Activated CD4-positive, alpha-beta T cell treated with anti-CD3 and anti-CD28 coated beads, Interleukin-2, amount 50 U/mL, for 1 hour (primary cell): ENCODE measurements around the gene SH3BP1.
"Not testable (repeated sequence)": the region's sequence is repeated elsewhere in the genome, so short reads cannot be mapped to it uniquely, and the experiment has no call there.

Experiments
- DNase-seq: peaks from one replicate; pipeline ENCODE4 v3.0.0-alpha.2; 2020

Gene SH3BP1

GRCh38 chr22:37635157-37635556 is 4.3 kb upstream of the SH3BP1 start:
- no peak for DNase-seq

GRCh38 chr22:37636186-37636948 is 3.1 kb upstream of the SH3BP1 start:
- no peak for DNase-seq

- DNase-seq: no peak
Measured at GRCh38 chr22:37636949-37637273, 2.6 kb upstream of the SH3BP1 start.

DNA sequence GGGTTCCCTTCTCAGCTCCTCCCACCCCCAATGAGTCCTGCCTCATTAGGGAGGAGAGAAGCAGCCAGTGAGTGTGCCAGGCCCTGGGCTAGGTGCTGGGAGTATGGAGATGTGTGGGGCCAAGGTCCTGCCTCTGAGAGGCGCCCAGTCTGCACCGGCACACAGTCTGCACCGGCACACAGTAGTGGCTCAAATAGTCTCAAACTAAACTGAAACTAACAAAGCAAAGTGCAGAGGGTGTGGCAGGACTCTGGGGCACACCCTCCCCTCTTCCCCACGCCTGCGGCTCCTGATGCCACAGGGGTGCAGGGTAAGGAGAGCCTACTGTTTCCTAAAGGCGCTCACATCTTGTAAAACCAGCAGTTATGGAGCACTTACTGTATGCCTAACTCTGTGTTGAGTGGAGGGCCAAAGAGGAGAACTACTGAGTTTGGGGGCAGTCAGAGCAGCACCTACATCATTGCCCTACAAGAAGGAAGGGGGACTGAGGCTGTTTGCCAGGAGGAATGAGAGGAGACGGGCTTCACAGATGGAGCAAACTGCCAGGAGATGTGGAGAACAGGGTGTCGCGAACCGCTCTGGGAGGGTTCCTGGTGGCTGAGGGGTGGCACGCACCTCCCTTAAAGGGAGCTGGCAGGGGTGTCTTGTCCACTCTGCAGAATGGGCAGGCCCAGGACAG is 939 bp upstream of the SH3BP1 start:
- no peak for DNase-seq

DNA sequence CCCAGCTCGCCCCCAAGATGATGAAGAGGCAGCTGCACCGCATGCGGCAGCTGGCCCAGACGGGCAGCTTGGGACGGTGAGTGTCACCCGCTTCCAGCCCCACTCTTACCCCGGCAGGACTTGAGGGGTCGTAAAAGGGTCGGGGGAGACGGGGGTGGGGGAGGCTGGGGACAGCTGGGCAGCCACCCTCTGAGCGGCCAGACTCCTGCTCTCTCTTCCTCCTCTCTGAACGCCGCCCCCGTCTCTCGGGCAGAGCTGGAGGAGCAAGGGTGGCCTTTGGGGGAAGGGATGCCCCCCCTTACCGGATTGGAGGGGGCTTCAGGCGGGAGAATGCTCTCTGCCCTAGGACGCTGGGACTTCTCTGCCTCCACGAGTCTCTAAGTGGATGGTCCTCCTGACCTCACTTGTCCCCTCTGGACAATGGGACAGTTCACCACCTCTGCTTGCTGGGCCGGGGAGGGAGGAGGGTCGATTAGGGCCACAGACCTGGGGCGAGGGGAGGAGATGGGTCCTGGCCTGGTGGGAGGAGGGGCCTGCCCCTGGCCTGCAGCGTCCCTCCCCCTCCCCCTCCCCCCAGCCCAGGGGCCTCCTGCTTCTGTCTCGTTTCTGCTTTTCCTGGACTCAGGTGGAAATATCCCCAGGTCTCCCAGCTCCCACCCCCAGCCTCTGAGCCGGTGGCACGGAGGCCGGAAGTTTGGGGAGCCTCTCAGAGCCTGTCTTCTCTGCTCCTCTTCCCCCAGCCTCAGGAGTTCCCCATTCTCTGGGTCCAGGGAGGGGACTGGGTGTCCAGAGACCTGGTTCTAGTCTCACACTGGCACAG is 512 bp downstream of the SH3BP1 start:
- no peak for DNase-seq

DNA sequence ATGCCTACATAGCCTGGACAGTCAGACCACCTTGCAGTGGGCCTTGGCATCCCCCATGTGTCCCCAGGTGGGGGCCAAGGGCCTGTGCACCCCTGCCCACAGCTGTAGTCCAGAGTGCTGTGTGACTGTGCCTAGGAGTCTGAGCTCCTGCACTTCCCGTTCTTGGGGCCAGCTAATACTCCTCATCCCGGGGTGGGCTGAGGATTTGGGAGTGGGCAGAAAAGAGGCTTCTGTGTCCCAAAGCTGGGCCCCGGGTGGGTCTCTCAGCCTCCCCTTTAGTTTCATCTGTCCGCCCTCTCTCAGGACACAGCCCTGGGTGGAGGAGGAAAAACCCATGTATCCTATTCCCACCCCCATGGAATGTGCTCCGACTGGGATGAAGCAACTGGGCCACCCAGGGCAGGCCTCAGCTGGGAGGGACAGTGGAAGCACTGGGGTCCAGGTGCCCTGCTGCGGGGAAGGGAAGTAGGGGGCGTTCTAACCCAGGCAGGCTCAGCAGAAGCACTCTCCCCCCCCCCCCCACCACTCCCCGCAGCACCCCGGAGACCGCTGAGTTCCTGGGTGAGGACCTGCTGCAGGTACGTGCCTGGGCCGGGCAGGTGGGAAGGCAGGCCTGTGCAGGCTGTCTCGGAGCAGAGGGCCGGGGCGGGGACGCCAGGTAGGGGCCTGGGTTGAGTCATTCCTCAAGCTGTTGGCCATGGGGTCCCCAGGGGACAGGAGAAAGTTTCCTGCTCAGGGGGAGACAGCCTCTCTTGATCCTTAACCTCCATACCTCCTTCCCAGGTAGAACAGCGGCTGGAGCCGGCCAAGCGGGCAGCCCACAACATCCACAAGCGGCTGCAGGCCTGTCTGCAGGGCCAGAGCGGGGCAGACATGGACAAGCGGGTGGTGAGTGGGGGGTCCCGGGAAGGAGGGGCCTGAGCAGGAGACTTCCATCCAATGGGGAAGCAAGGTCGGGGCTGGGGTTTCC is 1.4 kb downstream of the SH3BP1 start:
- DNase-seq: no peak

GRCh38 chr22:37641561-37641949 is 2.1 kb downstream of the SH3BP1 start:
- DNase-seq: no peak

DNA sequence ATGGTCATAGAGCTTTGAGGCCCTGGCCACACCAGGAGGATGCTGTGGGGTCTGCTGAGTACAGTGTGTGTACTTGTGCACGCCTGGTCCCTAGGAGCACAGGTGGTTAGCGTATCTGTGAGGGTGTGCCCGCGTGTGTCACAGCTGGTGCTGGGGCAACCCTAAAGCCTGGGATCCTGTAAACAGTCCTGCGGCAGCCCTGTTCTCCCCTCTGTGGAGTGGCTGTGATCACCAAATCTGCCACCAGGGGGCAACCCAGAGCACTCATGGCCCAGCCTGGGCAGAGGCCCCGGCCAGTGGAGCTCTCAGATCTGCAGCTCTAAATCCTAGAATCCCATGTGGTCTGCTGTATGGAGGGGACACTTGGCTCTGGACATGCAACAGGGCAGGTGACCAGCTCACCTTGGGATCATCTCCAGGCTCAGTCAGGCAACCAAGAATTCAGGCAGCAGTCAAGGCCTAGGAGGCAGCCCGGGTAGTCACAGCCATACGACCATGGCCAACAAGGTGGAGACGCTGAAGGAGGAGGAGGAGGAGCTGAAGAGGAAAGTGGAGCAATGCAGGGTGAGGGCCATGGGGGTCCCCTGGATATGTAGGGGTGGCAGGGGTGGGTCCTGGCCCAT is 3.9 kb downstream of the SH3BP1 start:
- peak; percentile 90 for DNase-seq

DNA sequence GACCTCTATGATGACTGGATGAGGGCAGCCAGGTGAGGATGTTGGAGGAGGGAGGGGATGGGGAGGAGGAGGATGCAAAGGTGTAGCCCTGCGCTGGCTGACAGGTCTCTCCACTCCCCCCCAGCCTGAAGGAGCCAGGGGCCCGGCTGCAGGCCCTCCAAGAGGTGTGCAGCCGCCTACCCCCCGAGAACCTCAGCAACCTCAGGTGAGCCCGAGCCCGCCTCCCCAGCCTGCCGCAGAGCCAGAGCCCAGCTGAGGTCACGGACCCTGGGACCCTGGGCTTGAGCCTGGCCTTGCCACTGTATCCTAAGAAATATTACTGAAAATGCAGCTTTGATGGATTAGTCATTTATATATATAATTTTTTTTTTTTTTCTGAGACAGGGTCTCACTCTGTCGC is 7.8 kb downstream of the SH3BP1 start:
- DNase-seq: no peak

- no peak for DNase-seq
Measured at GRCh38 chr22:37647928-37648327, 8.5 kb downstream of the SH3BP1 start.

DNA sequence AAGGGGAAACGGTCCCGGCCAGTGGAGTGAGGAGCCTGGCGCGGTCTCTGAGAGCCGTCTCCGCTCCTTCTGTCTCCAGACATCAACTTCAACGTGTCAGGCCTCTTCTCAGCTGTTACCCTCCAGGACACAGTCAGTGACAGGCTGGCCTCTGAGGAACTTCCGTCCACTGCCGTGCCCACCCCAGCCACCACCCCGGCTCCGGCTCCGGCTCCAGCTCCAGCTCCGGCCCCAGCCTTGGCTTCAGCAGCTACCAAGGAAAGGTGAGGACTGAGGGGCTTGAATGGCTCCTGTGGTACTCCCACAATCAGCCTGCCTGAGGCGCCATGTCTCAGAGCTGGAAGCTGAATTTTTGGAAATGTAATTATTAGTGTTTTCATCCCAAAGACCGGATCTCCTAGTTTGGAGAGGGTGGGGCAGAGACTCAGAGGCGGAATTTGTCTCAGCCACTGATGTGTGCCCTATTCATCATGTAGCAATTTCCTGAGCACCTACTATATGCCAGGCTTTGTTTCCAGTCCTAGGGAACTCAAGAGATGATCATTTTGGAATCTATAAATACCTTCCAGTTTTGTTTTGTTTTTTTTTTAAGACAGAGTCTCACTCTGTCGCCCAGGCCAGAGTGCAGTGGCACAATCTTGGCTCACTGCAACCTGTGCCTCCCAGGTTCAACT is 11.1 kb downstream of the SH3BP1 start:
- no peak for DNase-seq

DNA sequence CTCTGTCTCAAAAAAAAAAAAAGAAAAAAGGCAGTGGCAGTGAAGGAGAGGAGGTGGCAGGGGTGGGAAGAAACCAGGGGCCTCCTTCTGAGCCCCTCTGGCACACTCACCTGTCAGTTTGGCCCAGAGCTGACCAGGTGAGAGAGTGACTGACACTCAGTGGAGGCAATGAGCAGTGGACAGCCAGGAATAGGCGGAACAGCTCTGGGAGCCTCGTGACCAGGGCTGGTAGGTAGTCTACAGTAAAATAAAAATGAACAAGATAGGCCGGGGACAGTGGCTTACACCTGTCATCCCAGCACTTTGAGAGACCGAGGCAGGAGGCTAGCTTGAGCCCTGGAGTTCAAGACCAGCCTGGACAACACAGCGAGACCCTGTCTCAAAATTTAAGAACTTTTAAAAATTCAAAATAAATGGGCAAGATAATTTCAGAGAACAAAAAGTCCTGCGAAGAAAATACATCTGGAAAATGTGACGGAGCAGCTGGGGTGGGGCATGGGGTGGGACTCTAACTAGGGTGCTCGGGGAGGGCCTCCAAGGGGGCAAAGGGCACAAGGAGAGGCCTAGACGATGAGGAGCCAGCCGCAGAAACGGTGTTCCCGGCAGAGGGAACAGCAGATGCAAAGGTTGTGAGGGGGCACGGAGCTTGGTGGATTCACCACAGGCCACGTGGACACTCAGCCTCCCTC is 15.2 kb downstream of the SH3BP1 start:
- no peak for DNase-seq

GRCh38 chr22:37655252-37655563 is 15.7 kb downstream of the SH3BP1 start:
- DNase-seq: no peak

DNA sequence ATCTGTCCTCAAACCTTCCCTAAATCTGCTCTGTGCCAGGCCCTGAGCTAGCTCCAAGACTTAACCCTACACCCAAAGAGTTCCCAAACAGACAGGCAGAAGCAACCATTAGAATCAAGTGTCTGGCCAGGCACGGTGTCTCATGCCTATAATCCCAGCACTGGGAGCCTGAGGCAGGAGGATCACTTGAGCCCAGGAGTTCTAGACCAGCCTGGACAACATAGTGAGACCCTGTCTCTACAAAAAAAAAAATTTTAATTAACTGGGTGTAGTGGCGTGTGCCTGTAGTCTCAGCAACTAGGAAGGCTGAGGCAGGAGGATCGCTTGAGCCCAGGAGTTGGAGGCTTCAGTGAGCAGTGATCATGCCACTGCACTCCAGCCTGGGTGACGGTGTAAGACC is 17.1 kb downstream of the SH3BP1 start:
- DNase-seq: not testable (repeated sequence)

DNA sequence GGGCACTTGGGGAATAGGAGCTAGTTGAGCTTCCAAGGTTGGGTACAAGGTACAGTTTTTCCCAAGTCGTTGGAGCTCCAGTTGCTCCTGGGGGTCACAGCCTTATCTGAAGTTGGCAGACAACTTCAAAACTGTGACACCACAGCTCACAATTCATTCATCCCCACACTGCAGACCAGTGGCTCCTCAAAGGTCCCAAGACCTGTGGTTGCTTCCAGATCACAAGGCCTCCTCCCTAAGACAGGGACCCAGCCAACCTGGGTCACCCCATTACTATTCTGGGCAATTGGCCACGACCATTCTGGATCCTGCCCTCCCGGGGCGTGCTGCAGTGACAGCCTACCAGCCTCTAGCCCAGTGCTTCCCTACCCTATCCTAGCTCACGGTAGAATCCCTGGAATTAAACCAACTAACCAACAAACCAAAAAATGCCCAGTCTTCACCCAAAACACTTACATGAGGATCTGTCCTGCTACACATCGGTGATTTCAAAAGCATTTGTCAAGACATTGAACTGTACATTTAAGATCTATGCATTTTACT is 18.2 kb downstream of the SH3BP1 start:
- DNase-seq: no peak

- peak; percentile 98 for DNase-seq
Measured at GRCh38 chr22:37658133-37659065, 18.9 kb downstream of the SH3BP1 start, which contains the start of gene PDXP. PDXP (plus strand) TSS chr22:37658723; CDS start chr22:37658783, 60 bp downstream.

- peak; percentile 12 for DNase-seq
Measured at GRCh38 chr22:37659066-37659896, 19.8 kb downstream of the SH3BP1 start.

DNA sequence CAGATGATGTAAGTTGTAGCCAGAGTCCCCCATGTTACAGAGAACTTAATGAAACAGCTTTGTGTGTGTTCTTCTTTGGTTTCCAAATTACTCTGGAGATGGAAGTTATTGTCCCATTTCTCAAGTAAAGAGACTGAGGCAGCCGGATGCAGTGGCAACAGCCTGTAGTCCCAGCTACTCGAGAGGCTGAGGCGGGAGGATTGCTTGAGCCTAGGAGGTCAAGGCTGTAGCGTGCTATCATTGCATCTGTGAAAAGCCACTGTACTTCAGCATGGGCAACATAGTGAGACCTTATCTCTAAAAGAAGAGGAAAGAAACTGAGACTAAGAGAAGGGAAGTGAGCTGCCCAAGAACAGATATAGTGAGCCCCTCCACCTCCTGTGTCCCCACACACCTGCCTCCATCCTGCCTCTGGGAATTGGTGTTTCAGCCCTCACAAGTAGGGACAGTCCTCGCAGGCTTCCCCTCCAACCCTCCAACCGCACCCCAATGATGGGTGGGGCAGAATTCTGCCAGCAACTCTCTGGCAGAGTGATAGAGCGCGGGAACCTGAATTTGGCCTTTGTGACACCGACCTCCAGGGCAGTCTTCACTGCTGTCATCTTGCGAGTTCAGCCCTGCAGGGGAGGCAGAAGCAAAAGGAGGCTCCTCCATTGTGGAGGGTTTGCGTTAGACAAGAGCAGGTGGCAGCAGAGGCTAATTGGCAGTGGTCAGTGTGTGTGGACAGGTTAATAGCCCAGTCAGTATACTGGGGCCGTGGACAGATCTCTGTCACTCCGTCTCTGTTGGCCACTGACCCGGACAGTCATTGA is 20.6 kb downstream of the SH3BP1 start:
- no peak for DNase-seq
